SIG-M5 (cell line): Measurements from ENCODE around the gene KANSL1.
"Not testable (repeated sequence)": the region's sequence is repeated elsewhere in the genome, so short reads cannot be mapped to it uniquely, and the experiment has no call there.

Source experiments
- DNase-seq: peaks from one replicate; lab custom pipeline; 2025; lab: John Stamatoyannopoulos, UW

KANSL1 gene

DNA sequence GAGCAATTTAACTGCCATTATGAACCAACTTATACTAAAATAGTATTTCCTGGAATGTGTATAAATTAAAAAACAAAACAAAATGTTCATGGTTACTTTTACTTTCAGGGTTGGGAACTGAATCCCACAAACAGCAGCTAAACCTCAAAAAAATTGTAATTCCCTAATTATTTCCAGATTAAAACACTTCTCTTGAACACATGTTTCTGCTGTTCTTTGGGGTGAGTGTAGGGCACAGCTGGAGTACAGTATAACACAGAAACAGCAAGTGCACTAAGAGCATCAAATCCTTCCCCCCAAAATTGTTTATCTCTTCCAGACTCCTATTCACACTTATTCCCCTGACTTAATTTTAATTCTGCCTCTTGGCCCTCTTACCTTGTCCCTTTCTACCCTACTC is 56.4 kb downstream of the KANSL1 start:
- no peak for DNase-seq

DNA sequence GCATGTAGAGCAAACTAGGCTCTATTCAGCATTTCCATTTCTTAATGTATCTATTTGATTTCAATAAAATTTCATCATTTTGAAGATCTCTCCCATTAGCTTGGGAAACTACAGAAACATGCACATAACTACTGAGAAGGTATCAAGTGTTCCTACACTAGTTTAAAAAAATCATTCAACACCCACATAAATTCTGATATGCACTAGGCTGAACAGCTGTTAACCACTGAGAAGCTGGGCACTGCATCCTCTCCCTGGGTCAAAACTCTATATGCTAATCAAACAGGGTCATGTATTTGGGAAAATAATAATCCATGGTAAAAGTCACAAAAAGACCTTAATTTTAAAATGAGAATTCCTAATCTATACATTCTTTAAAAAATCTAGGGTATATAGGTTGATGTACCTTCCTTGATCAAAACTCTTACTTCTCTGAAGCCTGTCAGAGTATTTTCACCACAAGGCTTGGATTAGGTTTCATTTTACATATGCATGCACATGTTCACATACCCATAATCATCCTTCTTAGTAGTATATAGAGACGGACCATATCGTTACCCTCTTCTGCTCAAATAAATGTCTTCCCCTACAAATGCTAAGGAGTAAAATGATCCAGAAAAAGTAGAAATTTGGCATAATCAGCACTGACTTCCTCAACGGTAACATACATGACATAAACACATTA is 57.2 kb downstream of the KANSL1 start:
- no peak for DNase-seq

DNA sequence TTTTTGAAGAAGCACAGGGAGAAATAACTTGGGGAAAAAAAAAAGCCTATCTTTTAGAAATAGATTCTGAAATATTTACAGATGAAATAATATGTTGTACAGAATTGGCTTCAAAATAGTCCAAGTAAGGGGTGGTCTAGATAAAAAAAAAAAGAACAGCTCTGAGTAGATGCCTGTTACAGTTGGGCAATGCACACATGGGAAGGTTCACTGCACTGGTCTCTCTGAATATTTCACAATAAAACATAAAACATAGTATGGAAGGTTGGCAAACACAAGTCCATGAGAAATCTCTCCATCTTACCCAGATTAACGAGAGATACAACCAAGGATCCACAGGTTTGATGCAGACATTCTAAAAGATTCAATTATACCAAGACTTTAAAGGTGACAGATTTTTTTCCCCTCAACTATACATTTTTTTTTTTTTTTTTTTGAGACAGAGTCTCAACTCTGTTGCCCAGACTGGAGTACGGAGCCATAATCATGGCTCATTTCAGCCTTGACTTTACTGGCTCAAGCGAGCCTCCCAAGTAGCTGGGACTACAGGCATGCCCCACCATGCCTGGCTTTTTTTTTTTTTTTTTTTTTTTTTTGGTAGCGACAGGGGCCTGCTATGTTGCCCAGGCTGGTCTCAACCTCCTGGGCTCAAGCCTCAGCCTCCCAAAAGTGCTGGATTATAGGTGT is 58.0 kb downstream of the KANSL1 start:
- no peak for DNase-seq

GRCh38 chr17:46129302-46129701 is 63.9 kb downstream of the KANSL1 start:
- DNase-seq, result no peak

GRCh38 chr17:46128453-46128852 is 64.8 kb downstream of the KANSL1 start:
- no peak for DNase-seq

DNA sequence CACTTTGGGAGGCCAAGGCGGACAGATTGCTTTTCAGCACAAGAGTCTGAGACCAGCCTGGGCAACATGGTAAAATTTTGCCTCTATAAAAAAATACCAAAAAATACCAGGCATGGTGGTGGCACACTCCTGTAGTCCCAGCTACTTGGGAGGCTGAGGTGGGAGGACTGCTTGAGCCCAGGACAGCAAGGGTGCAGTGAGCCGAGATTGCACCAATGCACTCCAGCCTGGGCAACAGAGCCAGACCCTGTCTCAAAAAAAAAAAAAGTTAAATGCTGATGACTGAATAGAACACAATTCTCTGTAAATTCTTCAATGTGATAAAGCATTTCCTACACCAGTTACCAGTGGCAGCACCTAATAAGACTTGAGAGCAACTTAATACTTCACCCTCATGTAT is 65.7 kb downstream of the KANSL1 start:
- DNase-seq, result no peak

- DNase-seq, result no peak
Measured at GRCh38 chr17:46126840-46127239, 66.4 kb downstream of the KANSL1 start.

DNA sequence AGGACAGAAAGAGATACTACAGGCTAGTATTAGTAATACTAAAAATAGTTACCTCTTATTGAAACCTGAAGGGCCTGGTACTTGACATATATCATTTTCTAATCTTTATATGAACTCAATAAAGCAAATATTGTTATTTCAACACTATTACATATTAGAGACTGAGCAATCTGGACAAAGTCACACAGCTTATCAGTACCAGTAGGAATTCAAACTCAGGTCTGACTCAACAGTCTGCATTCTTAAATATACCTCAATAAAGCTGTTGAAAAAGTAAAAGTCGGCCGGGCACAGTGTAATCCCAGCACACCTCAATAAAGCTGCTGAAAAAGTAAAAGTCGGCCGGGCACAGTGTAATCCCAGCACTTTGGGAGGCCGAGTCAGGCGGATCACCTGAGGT is 67.4 kb downstream of the KANSL1 start:
- DNase-seq, result no peak

GRCh38 chr17:46124695-46125592 is 68.3 kb downstream of the KANSL1 start:
- no peak for DNase-seq

DNA sequence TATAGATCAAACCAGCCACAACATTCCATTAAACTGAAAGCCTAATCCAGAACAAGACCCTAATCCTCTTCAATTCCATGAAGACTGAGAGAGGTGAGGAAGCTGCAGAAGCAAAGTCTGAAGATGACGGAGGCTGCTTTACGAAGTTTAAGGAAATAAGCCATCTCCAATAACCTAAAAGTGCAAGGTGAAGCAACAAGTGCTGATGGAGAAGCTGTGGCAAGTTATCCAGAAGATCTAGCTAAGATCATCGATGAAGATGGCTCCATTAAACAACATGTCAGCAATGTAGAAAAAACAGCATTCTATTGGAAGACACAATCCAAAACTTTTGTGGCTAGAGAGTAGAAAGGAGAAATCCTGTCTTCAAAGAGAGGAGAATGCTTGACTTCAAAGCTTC is 69.6 kb downstream of the KANSL1 start:
- no peak for DNase-seq

DNA sequence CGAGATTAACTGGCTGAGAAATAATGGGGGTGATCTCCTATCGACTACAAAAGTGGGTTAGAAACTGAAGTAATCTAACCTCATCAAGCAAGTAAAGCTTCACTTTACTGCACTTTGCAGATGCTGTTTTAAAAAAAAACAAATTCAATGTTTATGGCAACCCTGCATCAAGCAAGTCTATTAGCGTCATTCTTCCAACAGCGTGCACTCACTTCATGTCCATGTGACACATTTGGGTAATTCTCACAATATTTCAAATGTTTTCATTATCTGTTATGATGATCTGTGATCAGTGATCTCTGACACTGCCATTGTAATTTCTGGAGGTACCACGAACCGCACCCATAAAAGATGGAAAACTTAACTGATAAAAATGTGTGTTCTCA is 70.8 kb downstream of the KANSL1 start:
- no peak for DNase-seq

- DNase-seq, result no peak
Measured at GRCh38 chr17:46121841-46122485, 71.3 kb downstream of the KANSL1 start.

- DNase-seq, result no peak
Measured at GRCh38 chr17:46121165-46121764, 72.0 kb downstream of the KANSL1 start.

DNA sequence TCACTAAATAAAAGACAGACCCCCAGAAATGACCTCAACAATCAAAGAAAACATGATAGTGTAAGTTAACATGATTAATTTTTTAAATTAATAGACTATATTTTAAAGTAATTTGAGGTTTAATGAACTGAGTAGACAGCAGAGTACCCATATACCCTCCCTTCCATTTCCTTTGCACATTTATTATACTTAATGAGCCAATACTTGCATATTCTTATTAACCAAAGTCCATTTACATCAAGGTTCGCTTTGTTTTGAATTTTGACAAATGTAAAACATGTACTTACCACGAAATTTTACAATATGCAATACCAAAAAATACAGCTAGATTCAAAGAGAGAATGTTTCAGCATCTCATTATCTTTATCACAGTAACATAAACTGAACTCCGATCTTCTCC is 72.7 kb downstream of the KANSL1 start:
- DNase-seq, result no peak

DNA sequence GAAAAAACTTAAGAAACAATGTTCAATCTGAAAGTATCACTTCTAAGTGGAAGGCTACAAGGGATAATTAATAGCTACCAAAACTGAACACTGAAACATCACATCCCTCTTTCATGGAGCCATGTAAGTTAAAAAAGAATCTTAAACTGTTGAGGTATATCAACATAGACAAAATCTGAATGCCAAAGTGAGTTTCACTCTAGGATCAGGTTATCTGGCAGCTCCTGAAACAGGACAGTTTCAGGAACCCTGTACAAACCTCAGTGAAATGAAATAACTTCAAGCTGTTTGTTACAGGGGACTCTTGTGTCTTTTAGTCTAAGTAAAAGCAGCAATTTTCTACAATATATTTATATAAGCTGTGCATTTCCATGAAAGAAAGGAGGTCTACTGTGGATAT is 73.2 kb downstream of the KANSL1 start:
- no peak for DNase-seq

DNA sequence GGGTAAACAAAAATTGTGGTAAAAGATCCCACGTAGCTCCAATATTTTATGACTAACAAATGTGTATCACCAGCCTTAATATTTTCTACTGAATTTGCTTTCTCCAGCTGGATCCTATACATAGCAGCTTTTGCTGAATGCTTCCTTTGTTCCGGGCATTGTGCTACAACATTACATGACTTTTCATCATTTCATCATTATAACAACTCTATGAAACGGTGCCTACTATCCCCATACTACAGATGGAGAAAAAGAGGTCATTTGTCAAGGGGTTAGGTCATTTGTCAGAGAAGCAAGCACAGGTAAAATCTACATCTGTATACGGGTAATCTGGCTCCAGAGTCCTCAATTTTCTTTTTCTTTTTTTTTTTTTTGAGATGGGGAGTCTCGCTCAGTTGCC is 74.3 kb downstream of the KANSL1 start:
- DNase-seq, result no peak

DNA sequence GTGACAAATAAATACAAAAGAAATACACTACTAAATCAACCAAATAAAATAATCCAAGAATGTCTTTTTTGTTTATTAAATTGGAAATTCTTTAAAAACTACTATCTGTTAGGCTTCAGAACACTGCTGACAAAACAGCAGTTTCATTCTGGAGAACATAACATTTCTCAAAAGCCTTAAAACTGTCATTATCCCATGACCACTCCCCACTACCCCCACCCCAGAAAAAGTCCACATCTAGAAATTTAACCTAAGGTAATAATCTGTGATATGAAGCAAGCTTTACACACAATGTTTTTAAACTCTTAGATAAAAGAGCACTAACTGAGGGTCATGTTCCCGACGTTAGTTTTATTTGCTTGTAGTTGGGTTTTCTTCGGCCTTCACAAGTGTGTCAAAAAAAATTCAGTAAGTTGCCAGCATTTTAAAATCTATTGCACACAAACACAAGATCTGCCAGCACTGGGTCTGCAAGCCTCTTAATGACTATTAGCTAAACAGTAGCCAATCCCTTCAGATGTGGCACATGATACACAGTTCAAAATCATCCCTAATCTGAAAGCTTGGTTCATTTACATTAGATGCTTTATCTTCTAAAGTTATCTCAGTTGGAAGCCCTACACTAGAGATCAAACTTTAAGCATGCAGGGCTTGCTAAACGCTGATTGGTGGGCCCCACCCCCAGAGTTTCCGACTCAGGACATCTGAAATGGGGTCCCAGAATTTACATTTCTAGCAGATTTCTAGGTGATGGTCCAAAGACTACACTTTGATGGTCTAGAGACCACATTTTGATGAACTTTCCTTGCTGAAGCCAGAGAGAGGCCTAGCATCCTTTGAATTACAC is 75.2 kb downstream of the KANSL1 start:
- no peak for DNase-seq

- no peak for DNase-seq
Measured at GRCh38 chr17:46117117-46117516, 76.1 kb downstream of the KANSL1 start.

- no peak for DNase-seq
Measured at GRCh38 chr17:46115699-46116098, 77.5 kb downstream of the KANSL1 start.

GRCh38 chr17:46111236-46111635 is 82.0 kb downstream of the KANSL1 start:
- DNase-seq, result not testable (repeated sequence)

- no peak for DNase-seq
Measured at GRCh38 chr17:46110219-46110618, 83.0 kb downstream of the KANSL1 start.
